Heart left ventricle (tissue), 16 donors: Measurements from ENCODE around the gene IL23R. TPM values are rescaled to one million over a fixed set of nuclear protein-coding genes. Genes with fewer than 3 reads are reported as not detected.

Source experiments
- ATAC-seq, 4 donors: fragments of 200-7000 bp; cut with Tn5 transposase; one replicate each; pipeline ENCODE4 v1.9.1; 2020 to 2022; ENCODE audit warnings: moderate library complexity in 4 of 4, mild to moderate bottlenecking in 3 of 4, moderate number of reproducible peaks in 1 of 4
- DNase-seq, 5 donors: peaks; one replicate each; pipeline ENCODE4 v3.0.0-alpha.2; 2020
- H3K27ac ChIP-seq, 12 donors: fragments of 200-600 bp; sonication (generic) in 4 of 12; one replicate each; pipeline versions ENCODE4 v1.5.0 to v1.8.0; 2016 to 2022; ENCODE audit warnings: mild to moderate bottlenecking in 2 of 12
- H3K27me3 ChIP-seq, 9 donors: fragments of 200-600 bp; sonication (generic) in 2 of 9; one replicate each; pipeline versions ENCODE4 v1.5.1 to v1.8.0; 2016 to 2022; ENCODE audit warnings: mild to moderate bottlenecking in 3 of 9
- H3K36me3 ChIP-seq, 9 donors: fragments of 200-600 bp; sonication (generic) in 2 of 9; one replicate each; pipeline versions ENCODE4 v1.5.0 to v1.8.0; 2018 to 2022; ENCODE audit warnings: mild to moderate bottlenecking in 2 of 9
- H3K4me1 ChIP-seq, 12 donors: fragments of 200-600 bp; sonication (generic) in 4 of 12; one replicate each; pipeline versions ENCODE4 v1.5.0 to v1.8.0; 2016 to 2022; ENCODE audit warnings: mild to moderate bottlenecking in 3 of 12
- H3K4me3 ChIP-seq, 12 donors: fragments of 200-600 bp; sonication (generic) in 4 of 12; one replicate each; pipeline versions ENCODE4 v1.5.0 to v1.8.0; 2017 to 2022; ENCODE audit warnings: mild to moderate bottlenecking in 9 of 12, moderate library complexity in 4 of 12
- H3K9me3 ChIP-seq, 12 donors: fragments of 200-600 bp; sonication (generic) in 4 of 12; one replicate each; pipeline versions ENCODE4 v1.5.0 to v1.8.0; 2016 to 2022; ENCODE audit warnings: mild to moderate bottlenecking in 1 of 12
- POLR2A ChIP-seq, 2 donors: fragments of 450-650 bp; IDR thresholded peaks; one replicate each; pipeline ENCODE4 v1.6.1; 2017; ENCODE audit warnings: antibody characterized with exemption in 2 of 2, mild to moderate bottlenecking in 2 of 2, moderate library complexity in 2 of 2
- WGBS, 4 donors: extraction: QIAGEN DNeasy Blood & Tissue Kit in 2 of 4; methylation state at CpG; one replicate each; pipeline versions ENCODE4 v1.1.5 to v1.1.7; 2013 to 2018; 5-methylcytosine and 5-hydroxymethylcytosine counted together
- intact Hi-C, 10 donors: fragments of 100-400 bp; cut with DNase I; formaldehyde crosslinking; loops; one replicate each; pipeline versions ENCODE4 v1.11.1 to v1.14.2; 2022
- polyA plus RNA-seq, 2 donors: library from polyadenylated mRNA; stranded (reverse); fragments of 200-250 nt; gene quantifications; one replicate each; pipeline ENCODE4 v1.2.3, GENCODE V29; 2013
- total RNA-seq, 9 donors: library from RNA; depleted of rRNA in 2 of 9; stranded (reverse); fragments of >200 nt in 2 of 9; fragmentation: NEBNext Ultra II Directional in 3 of 9; extraction: Animal tissue kit (Norgen Biotek cat#: 25700) in 3 of 9; gene quantifications; one replicate each; pipeline versions ENCODE4 v1.1.0 to v1.2.4, GENCODE V29; 2016 to 2023
- TF ChIP-seq, protein P1 (sequence below), 12 donors: fragments of 200-600 bp; sonication (generic) in 4 of 12; IDR thresholded peaks; one replicate each; pipeline versions ENCODE4 v1.5.0 to v1.8.0; 2018 to 2022; ENCODE audit warnings: antibody characterized with exemption in 12 of 12, mild to moderate bottlenecking in 5 of 12
- donor health status: ischemic (EF 13 %, LVEDD 7.1; RV severe dilation, severe dysfunction).
- donor health status: healthy with polysubstance abuse.
- donor health status: DM: no; HTN: yes; CAD: no.
- donor health status: DM: no; HTN: no; CAD: no.
- donor health status: ischemic (EF 25% LVEDD 6.9; RV normal size, moderate dysfunction).
- donor health status: ischemic (EF 25% LVEDD 5.7; RV mildly dilated, moderate dysfunction).
- donor health status: healthy.
- donor health status: DM: yes; HTN: yes; CAD: no.
- donor health status: ischemic (EF 35%, LVEDD 5.7; RV mildly dilated, moderate dysfunction).
- donor health status: nonischemic (EF 11% LVEDD 7.7; RV severe dilation, severe dysfunction).
- donor health status: DM: yes; HTN: yes; CAD: no.
- donor health status: PGD.
- donor health status: ischemic (EF 29% LVEDD 5.4; RV normal size, mild dysfunction).
- donor health status: nonischemic (EF 23%, LVEDD 6.1; RV moderate dilation, normal function).

Gene IL23R
- total and polyA plus RNA-seq, 11 donors: not detected

DNA sequence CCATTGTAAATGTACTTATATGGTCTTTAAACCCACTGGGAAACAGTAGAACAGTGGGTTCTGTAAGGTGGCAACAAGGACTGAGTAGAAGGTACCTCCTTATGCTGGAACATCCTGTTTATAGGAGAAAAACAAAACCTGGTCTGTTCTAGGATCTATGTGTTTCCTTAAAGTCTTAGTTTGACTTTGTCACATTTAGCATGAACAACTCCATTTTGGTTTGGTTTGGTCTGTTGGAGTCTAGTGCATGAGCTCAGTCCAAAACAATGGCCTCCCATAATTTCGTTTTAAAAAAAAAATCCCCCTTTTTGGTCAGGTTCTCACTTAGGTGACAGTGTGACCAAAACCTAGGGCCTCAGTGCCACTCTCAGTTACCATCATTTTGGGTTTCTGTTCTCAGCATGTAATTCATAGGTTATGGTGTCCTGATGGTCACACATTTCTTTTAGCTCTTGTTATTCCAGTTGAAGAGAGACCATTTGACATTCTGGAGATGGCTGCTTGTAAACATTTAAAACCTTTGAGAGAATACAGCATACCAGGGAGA lies 75.0 kb downstream of the IL23R start:
- ATAC-seq: no peak
- no peaks in the 10 kb centered on the region for H3K9me3 ChIP-seq
- WGBS, 4 donors: 47 to 71% (median 58%) methylated on average over 1 of the region's 1 CpG

DNA sequence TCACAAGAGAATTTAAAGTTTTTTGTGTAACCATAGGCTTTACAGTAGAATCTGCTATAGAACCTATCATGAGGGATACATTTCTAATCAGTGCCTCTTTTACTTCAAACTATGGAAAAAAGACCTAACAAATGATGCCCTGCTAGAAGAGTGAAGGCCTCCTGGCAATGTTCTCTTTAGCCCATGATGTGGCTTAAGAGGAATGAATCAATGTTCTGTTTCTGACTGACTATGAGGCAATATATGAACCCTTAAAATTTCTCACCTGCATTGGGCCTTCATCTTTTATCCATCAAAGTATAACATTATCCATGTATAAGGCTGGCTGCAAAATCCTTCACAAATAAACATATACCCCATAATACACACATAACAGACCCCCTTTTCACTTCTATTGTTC lies 75.8 kb downstream of the IL23R start:
- Histone ChIP-seq H3K4me3 (no peak overlapping the region), H3K27ac (no peak overlapping the region), H3K36me3 (no peaks in the 10 kb centered on the region), H3K4me1 (no peaks in the 10 kb centered on the region), H3K9me3 (no peaks in the 10 kb centered on the region), H3K27me3 (no peaks in the 10 kb centered on the region)
- DNase-seq (no peak), ATAC-seq (no peak)
- intact Hi-C loops: no loop called here
- TF ChIP-seq, protein P1, sequence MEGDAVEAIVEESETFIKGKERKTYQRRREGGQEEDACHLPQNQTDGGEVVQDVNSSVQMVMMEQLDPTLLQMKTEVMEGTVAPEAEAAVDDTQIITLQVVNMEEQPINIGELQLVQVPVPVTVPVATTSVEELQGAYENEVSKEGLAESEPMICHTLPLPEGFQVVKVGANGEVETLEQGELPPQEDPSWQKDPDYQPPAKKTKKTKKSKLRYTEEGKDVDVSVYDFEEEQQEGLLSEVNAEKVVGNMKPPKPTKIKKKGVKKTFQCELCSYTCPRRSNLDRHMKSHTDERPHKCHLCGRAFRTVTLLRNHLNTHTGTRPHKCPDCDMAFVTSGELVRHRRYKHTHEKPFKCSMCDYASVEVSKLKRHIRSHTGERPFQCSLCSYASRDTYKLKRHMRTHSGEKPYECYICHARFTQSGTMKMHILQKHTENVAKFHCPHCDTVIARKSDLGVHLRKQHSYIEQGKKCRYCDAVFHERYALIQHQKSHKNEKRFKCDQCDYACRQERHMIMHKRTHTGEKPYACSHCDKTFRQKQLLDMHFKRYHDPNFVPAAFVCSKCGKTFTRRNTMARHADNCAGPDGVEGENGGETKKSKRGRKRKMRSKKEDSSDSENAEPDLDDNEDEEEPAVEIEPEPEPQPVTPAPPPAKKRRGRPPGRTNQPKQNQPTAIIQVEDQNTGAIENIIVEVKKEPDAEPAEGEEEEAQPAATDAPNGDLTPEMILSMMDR (IDR thresholded peaks at IDR 0.05): no peak
- no peak for TF ChIP-seq POLR2A (IDR thresholded peaks at IDR 0.05)

More for the DNA sequence above, 75.0 kb downstream of the IL23R start:
- Histone ChIP-seq H3K4me3 (no peak overlapping the region), H3K36me3 (no peaks in the 10 kb centered on the region), H3K27ac (no peak overlapping the region), H3K4me1 (no peaks in the 10 kb centered on the region), H3K27me3 (no peaks in the 10 kb centered on the region)
- no peak for DNase-seq
- intact Hi-C loops: no loop called here
- TF ChIP-seq, protein P1 (IDR thresholded peaks at IDR 0.05): no peak
- no peak for TF ChIP-seq POLR2A (IDR thresholded peaks at IDR 0.05)

DNA sequence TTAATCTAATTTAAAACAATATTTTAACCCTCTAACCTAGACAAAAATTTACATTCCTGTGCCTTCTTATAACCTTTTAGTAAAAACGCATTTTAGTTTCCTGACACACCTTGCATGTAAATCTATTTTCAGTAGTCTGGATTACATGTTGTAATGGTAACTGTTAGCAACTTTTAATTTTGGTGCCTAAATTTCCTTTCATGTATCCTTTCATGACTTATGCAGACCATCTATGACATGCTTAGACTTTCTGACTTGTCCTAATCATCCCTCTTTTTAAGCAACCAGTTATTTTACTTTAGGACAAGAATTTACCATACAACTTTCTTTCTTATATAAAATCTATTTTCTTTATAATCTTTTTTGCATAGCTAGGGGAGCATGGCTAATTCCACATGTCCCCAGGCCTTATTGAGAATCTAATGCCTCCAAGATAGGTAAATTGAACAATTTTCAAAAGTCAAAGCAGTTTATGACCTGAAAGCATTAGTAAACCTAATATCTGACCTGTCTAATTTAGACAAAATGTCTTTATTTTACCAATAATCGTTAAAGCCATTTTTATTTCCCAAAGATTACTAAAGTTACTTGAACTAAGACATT lies 83.9 kb downstream of the IL23R start:
- Histone ChIP-seq H3K9me3 (peaks cover 0 to 22% (median 7%) of the 10 kb centered on the region in 12 donors), H3K4me3 (no peak overlapping the region), H3K36me3 (no peaks in the 10 kb centered on the region), H3K4me1 (no peaks in the 10 kb centered on the region), H3K27me3 (no peaks in the 10 kb centered on the region), H3K27ac (no peak overlapping the region)
- ATAC-seq (no peak), DNase-seq (no peak)
- intact Hi-C loops: no loop called here
- TF ChIP-seq, protein P1 (IDR thresholded peaks at IDR 0.05): no peak
- TF ChIP-seq POLR2A (IDR thresholded peaks at IDR 0.05): no peak
- WGBS, 4 donors: 78 to 85% (median 81%) methylated on average over 2 of the region's 2 CpGs

DNA sequence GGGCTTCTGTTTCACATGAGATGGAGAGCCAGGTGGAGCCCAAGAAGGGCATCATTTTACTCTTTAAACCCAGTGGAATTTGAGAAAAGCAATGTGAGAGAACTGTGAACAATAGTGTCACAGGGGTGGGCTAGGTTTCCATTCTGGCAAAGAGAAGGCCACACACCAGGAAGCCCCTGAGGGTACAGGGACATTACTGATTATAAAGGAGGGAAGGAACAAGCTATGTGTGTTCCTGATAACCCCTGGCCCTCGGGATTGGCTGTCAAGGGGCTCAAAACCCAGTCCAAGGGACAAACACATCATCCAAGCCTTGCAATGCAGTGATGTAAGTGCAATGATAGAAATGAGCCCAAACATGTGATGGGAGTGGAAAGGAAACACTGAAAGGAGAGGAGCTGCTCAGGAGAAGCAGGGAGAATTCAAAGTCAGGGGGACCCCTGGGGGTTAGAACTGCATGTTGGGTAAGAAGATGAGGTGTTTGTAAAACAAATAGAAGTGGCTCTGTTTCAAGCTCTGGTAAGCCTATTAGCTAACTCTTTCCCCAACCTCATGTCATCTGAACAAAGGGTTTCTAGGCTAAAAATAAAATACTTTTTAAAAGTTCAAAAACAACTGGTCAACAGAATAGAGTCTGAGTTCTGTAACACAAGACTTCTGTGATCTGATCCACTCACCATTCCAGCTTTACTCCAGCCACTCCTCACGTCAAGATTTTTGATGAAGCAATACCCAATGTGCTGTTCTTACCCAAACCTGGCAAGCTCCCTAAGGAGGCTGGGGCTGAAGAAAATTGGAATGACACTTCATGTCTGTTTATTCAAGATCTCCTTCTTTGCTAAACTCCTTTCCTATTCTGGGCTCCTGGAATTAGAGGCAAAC lies 90.3 kb downstream of the IL23R start:
- ATAC-seq: no peak
- H3K36me3 ChIP-seq: no peaks in the 10 kb centered on the region
- TF ChIP-seq, protein P1 (IDR thresholded peaks at IDR 0.05): no peak
- TF ChIP-seq POLR2A (IDR thresholded peaks at IDR 0.05): no peak
- H3K27ac ChIP-seq: no peak overlapping the region
- no peak overlapping the region for H3K4me3 ChIP-seq
- WGBS, 4 donors: 40 to 55% (median 47%) methylated on average over 2 of the region's 2 CpGs
- no peaks in the 10 kb centered on the region for H3K4me1 ChIP-seq
- no peaks in the 10 kb centered on the region for H3K27me3 ChIP-seq
- intact Hi-C loops: no loop called here
- no peaks in the 10 kb centered on the region for H3K9me3 ChIP-seq
- no peak for DNase-seq
